ENCODE data around the gene SNX25. TPM values are rescaled to one million over a fixed set of nuclear protein-coding genes. Genes with fewer than 3 reads are reported as not detected.

Gene SNX25
- total and polyA plus RNA-seq, 2 of the 13 experiments (the other 11 are each of a cell fraction or from before 2014, with no cell fraction given): 23.4 to 23.5 TPM

DNA sequence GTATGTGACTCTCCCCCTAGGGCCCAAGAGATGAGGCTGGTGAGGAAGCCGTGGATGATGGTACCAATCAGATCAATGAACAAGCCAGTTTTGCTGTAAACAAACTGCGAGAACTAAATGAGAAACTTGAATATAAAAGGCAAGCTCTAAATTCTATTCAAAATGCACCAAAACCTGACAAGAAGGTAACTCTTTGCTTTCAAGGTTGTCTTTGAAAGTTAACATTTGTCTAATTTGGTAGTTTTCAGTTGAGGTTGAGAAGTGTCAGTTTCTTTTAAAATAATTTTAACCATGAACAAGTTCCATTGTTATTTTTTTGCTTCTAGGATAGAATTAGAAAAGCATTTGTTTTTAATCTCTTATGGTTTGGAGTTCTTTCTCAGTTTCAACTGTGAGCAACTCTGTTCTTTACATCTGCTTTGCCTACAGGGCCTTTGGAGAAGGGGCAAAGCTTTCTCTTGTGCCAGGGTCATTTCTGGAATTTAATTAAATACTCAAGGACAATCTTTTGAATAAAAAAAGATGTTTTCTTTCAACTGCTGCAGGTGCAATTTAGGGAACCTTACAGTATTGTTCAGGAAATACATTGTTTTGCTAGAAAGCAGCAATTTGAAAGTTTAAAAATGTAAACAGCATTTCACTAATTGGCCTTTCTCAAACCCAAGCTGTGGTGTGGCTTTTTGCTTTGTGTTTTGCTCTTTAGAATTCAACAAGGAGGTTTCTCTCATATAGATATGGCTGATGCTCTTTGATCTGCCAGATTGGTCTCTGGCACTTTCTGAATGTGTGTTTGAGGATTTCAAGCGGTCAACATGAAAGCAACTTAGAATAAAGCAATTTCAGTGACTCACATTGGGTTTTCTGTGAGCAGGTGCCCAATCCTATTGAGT, 123.4 kb downstream of the SNX25 start (continued):
- TF ChIP-seq, protein P1, sequence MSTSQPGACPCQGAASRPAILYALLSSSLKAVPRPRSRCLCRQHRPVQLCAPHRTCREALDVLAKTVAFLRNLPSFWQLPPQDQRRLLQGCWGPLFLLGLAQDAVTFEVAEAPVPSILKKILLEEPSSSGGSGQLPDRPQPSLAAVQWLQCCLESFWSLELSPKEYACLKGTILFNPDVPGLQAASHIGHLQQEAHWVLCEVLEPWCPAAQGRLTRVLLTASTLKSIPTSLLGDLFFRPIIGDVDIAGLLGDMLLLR (CRISPR knock-in tag; IDR thresholded peaks at IDR 0.05): no peak
- TF ChIP-seq, protein P2, sequence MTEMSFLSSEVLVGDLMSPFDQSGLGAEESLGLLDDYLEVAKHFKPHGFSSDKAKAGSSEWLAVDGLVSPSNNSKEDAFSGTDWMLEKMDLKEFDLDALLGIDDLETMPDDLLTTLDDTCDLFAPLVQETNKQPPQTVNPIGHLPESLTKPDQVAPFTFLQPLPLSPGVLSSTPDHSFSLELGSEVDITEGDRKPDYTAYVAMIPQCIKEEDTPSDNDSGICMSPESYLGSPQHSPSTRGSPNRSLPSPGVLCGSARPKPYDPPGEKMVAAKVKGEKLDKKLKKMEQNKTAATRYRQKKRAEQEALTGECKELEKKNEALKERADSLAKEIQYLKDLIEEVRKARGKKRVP (CRISPR knock-in tag; IDR thresholded peaks at IDR 0.05): no peak
- TF ChIP-seq, protein P3, sequence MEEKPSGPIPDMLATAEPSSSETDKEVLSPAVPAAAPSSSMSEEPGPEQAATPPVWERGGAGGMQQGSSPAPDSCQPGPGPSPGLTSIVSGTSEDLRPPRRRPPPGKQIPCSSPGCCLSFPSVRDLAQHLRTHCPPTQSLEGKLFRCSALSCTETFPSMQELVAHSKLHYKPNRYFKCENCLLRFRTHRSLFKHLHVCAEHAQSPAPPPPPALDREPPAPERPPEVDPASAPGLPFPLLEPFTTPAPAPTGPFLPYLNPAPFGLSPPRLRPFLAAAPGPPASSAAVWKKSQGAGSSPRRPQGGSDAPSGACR (CRISPR knock-in tag; IDR thresholded peaks at IDR 0.05): no peak
- no peak for TF ChIP-seq TOPORS (CRISPR knock-in tag; IDR thresholded peaks at IDR 0.05)
- no peak for TF ChIP-seq TOE1 (CRISPR knock-in tag; IDR thresholded peaks at IDR 0.05)
- TF ChIP-seq, protein P4, sequence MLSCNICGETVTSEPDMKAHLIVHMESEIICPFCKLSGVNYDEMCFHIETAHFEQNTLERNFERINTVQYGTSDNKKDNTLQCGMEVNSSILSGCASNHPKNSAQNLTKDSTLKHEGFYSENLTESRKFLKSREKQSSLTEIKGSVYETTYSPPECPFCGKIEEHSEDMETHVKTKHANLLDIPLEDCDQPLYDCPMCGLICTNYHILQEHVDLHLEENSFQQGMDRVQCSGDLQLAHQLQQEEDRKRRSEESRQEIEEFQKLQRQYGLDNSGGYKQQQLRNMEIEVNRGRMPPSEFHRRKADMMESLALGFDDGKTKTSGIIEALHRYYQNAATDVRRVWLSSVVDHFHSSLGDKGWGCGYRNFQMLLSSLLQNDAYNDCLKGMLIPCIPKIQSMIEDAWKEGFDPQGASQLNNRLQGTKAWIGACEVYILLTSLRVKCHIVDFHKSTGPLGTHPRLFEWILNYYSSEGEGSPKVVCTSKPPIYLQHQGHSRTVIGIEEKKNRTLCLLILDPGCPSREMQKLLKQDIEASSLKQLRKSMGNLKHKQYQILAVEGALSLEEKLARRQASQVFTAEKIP (CRISPR knock-in tag; IDR thresholded peaks at IDR 0.05; ENCODE audit: borderline replicate concordance): no peak
- no peak for TF ChIP-seq ZFP90 (CRISPR knock-in tag; IDR thresholded peaks at IDR 0.05; ENCODE audit: borderline replicate concordance)
- TF ChIP-seq SOX13 (IDR thresholded peaks at IDR 0.05): peak; percentile 29; the same call in 1 of the 2 replicates
- TF ChIP-seq SOX13 (CRISPR knock-in tag; conservative IDR thresholded peaks at IDR 0.05 in 1 of 2, IDR thresholded peaks at IDR 0.05 in 1 of 2): peak in 1 of 2 experiments; percentile 76; a peak in 2 of 4 replicates
- TF ChIP-seq TBX2 (CRISPR knock-in tag; IDR thresholded peaks at IDR 0.05; ENCODE audit: borderline replicate concordance): peak; percentile 60; the same call in 1 of the 2 replicates
- no peak for TF ChIP-seq ZNF451 (CRISPR knock-in tag; IDR thresholded peaks at IDR 0.05)
- TF ChIP-seq SMYD3 (CRISPR knock-in tag; IDR thresholded peaks at IDR 0.05): no peak
- TF ChIP-seq, protein P5, sequence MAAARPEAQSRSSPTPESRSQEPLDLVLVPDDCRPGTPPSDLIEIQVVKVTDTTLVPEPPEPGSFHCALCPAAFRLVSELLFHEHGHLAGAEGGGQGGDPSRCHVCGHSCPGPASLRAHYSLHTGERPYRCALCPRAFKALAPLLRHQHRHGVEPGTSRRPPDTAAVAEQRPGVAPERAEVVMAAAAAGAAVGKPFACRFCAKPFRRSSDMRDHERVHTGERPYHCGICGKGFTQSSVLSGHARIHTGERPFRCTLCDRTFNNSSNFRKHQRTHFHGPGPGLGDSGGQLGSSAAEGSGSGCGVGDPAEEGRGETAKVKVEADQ (CRISPR knock-in tag; IDR thresholded peaks at IDR 0.05; ENCODE audit: borderline replicate concordance): no peak
- peak; percentile 30; the same call in 1 of the 2 replicates for TF ChIP-seq KAT8 (CRISPR knock-in tag; IDR thresholded peaks at IDR 0.05)
- TF ChIP-seq HNRNPK (IDR thresholded peaks at IDR 0.05; ENCODE audit: low read depth, low read length, poor library complexity, severe bottlenecking): no peak
- TF ChIP-seq ZSCAN12 (CRISPR knock-in tag; IDR thresholded peaks at IDR 0.05): no peak
- TF ChIP-seq, protein P6, sequence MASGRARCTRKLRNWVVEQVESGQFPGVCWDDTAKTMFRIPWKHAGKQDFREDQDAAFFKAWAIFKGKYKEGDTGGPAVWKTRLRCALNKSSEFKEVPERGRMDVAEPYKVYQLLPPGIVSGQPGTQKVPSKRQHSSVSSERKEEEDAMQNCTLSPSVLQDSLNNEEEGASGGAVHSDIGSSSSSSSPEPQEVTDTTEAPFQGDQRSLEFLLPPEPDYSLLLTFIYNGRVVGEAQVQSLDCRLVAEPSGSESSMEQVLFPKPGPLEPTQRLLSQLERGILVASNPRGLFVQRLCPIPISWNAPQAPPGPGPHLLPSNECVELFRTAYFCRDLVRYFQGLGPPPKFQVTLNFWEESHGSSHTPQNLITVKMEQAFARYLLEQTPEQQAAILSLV (CRISPR knock-in tag; IDR thresholded peaks at IDR 0.05; ENCODE audit: borderline replicate concordance): no peak
- no peak; the same call in 1 of the 2 replicates for TF ChIP-seq HDAC2 (CRISPR knock-in tag; IDR thresholded peaks at IDR 0.05)
- TF ChIP-seq POLR2G (IDR thresholded peaks at IDR 0.05; ENCODE audit: low read depth, low read length): no peak
- peak; percentile 66 for TF ChIP-seq GATAD2A (CRISPR knock-in tag; IDR thresholded peaks at IDR 0.05)
- TF ChIP-seq ELF4 (CRISPR knock-in tag; IDR thresholded peaks at IDR 0.05; ENCODE audit: borderline replicate concordance): no peak
- TF ChIP-seq MLLT10 (CRISPR knock-in tag; IDR thresholded peaks at IDR 0.05): no peak
- TF ChIP-seq XRCC5 (optimal IDR thresholded peaks at IDR 0.05; ENCODE audit: low read length): no peak
- TF ChIP-seq PHF21A (CRISPR knock-in tag; IDR thresholded peaks at IDR 0.05): 0 out of 2 replicates have a peak, but pooled peaks have one; percentile 51
